AG20443 (cell line): ENCODE data around the gene DNAH12.
"Not testable (repeated sequence)": the region's sequence is repeated elsewhere in the genome, so short reads cannot be mapped to it uniquely, and the experiment has no call there.

Experiments used
- DNase-seq: peaks from one replicate; pipeline ENCODE4 v3.0.0; 2012; ENCODE audit warnings: low spot score, mixed read lengths

The DNAH12 gene

GRCh38 chr3:57303520-57303919 is 240.6 kb downstream of the DNAH12 start:
- not testable (repeated sequence) for DNase-seq

- peak; percentile 13 for DNase-seq
These were observed 246.1 kb downstream of the DNAH12 start for GRCh38 chr3:57298041-57298440.

- DNase-seq, result no peak
These were observed 251.1 kb downstream of the DNAH12 start for GRCh38 chr3:57292897-57293526.

GRCh38 chr3:57292159-57292896 is 251.8 kb downstream of the DNAH12 start, which contains the start of gene ASB14:
TSS of gene ASB14 (minus strand) at chr3:57292685. CDS start at chr3:57292033, 652 bp downstream.
- no peak for DNase-seq

- DNase-seq, result no peak
These were observed 255.7 kb downstream of the DNAH12 start for GRCh38 chr3:57288403-57288802.

GRCh38 chr3:57287205-57287604 is 256.9 kb downstream of the DNAH12 start:
- DNase-seq, result no peak

- DNase-seq, result no peak
These were observed 260.8 kb downstream of the DNAH12 start for GRCh38 chr3:57283334-57283733.

- peak; percentile 9 for DNase-seq
These were observed 262.4 kb downstream of the DNAH12 start for GRCh38 chr3:57281715-57282114.

GRCh38 chr3:57279685-57280084 is 264.5 kb downstream of the DNAH12 start:
- DNase-seq, result no peak

- DNase-seq, result no peak
These were observed 265.9 kb downstream of the DNAH12 start for GRCh38 chr3:57278237-57278636.

- no peak for DNase-seq
These were observed 268.8 kb downstream of the DNAH12 start for GRCh38 chr3:57275393-57275792.

- no peak for DNase-seq
These were observed 269.3 kb downstream of the DNAH12 start for GRCh38 chr3:57274845-57275244.

GRCh38 chr3:57268416-57268815 is 275.7 kb downstream of the DNAH12 start:
- no peak for DNase-seq

- DNase-seq, result no peak
These were observed 282.2 kb downstream of the DNAH12 start for GRCh38 chr3:57261929-57262328.

GRCh38 chr3:57261119-57261518 is 283.0 kb downstream of the DNAH12 start:
- no peak for DNase-seq

- DNase-seq, result no peak
These were observed 286.5 kb downstream of the DNAH12 start for GRCh38 chr3:57257678-57258077.

- DNase-seq, result no peak
These were observed 287.3 kb downstream of the DNAH12 start for GRCh38 chr3:57256844-57257243.

GRCh38 chr3:57252404-57252803 is 291.7 kb downstream of the DNAH12 start:
- no peak for DNase-seq

- no peak for DNase-seq
These were observed 299.2 kb downstream of the DNAH12 start for GRCh38 chr3:57244946-57245345.
